Adrenal gland (tissue), 5 donors: Measurements from ENCODE around the gene ANKDD1A.

Experiments
- POLR2A ChIP-seq, 2 donors: fragments of 450-650 bp; IDR thresholded peaks; one replicate each; pipeline ENCODE4 v1.6.1; 2017; ENCODE audit warnings: antibody characterized with exemption in 2 of 2, mild to moderate bottlenecking in 2 of 2, moderate library complexity in 1 of 2
- TF ChIP-seq, protein P1 (sequence below), 6 experiments: fragments of 450-650 bp in 4 of 6; fragments of 200-600 bp in 2 of 6; sonication (generic) in 1 of 6; IDR thresholded peaks; 1 replicate in 5 of 6; 2 replicates in 1 of 6; pipeline versions ENCODE4 v1.5.1 to v1.8.0; 2016 to 2021; ENCODE audit warnings: antibody characterized with exemption in 6 of 6, mild to moderate bottlenecking in 2 of 6, moderate library complexity in 1 of 6
- donor health status: DM: no; HTN: no; CAD: no.

DNA sequence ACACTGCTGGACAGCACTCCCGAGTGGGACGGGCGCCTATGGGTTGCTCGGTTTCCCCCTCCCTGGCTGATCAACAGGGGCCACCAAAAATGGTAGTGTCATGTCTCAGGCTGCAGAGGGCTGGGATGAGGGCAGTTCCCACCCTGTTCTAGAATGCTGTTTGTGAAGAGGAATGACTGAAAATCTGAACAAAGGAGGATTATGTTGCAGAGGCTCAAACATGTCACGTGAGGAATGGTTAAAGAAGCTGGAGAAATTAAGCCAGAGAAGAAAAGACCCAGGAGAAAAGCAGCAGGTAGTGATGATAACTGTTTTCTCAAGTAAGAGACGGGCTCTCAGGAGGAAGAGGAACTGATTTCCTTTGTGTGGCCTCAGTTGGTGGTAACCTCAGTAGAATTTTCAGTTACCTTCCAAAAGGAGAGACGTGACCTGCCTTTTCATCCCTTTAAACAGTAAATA, 67.6 kb downstream of the ANKDD1A start:
- no peak for TF ChIP-seq POLR2A (IDR thresholded peaks at IDR 0.05)
- TF ChIP-seq, protein P1, sequence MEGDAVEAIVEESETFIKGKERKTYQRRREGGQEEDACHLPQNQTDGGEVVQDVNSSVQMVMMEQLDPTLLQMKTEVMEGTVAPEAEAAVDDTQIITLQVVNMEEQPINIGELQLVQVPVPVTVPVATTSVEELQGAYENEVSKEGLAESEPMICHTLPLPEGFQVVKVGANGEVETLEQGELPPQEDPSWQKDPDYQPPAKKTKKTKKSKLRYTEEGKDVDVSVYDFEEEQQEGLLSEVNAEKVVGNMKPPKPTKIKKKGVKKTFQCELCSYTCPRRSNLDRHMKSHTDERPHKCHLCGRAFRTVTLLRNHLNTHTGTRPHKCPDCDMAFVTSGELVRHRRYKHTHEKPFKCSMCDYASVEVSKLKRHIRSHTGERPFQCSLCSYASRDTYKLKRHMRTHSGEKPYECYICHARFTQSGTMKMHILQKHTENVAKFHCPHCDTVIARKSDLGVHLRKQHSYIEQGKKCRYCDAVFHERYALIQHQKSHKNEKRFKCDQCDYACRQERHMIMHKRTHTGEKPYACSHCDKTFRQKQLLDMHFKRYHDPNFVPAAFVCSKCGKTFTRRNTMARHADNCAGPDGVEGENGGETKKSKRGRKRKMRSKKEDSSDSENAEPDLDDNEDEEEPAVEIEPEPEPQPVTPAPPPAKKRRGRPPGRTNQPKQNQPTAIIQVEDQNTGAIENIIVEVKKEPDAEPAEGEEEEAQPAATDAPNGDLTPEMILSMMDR (IDR thresholded peaks at IDR 0.05), result no peak
